Epithelial cell of esophagus (primary cell): Measurements from ENCODE around the gene GADD45GIP1.
"Not testable (repeated sequence)": the region's sequence is repeated elsewhere in the genome, so short reads cannot be mapped to it uniquely, and the experiment has no call there.

Experiments used
- DNase-seq: peaks from one replicate; pipeline ENCODE4 v3.0.0; 2010; ENCODE audit warnings: low read depth
- H3K4me3 ChIP-seq: 2 replicates; pipeline ENCODE4 v1.5.1; 2011; ENCODE audit warnings: mild to moderate bottlenecking, low read length, control low read depth
- CTCF ChIP-seq: IDR thresholded peaks from 2 replicates; pipeline ENCODE4 v1.5.1; 2011; ENCODE audit warnings: low read depth, mild to moderate bottlenecking, low read length, control low read depth, inconsistent platforms; ENCODE audit not compliant: insufficient read depth; ENCODE audit errors: missing control alignments

The GADD45GIP1 gene

DNA sequence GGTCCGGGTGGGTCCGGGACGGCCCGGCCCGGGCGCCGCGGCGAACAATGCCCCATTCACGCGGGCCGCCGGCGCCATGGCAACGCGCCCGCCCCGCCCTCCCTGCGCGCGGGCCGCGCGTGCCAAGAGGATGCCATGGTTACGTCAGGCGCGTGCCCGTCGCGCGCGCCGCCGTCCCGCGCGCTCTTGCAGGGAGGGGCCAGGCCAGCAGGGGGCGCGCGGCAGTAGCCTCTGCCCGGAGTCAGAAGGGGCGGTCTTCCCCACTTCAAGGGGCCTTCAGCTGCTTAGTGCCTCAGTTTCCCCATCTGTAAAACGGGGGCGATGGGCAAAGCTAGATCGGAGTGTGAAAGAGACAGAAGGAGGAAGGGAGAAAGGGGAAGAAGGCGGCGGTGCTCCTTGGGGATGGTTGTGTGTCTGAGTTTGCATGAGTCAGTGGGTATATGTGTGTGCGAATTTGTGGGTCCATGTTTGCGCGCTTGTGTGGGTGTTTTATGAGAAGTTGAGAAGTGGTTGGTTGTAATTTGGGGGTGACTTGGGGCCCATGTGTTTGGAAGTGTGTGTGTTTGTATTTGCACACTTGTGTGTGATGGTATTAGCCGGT lies 26.6 kb upstream of the GADD45GIP1 start:
- TF ChIP-seq CTCF = peak; percentile 65
- no peak overlapping the region for H3K4me3 ChIP-seq
- peak; percentile 76 for DNase-seq

DNA sequence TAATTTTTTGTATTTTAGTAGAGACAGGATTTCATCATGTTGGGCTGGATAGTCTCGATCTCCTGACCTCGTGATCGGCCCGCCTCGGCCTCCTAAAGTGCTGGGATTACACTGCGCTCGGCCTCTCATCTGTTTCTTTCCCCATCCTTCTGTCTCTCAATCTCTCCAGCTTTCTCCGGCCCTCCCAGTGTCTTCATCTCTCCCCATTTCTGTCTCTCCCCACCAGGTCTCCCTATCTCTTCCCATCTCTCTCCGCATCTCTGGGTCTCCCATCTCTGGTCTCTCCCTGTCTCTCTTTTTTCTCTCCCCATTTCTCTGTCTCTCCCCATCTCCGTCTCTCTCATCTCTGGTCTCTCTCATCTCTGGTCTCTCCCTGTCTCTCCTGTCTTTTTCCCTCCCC lies 26.1 kb upstream of the GADD45GIP1 start:
- no peak for TF ChIP-seq CTCF
- DNase-seq = no peak
- H3K4me3 ChIP-seq = no peak overlapping the region

GRCh38 chr19:12982648-12983047 lies 25.6 kb upstream of the GADD45GIP1 start:
- no peak for TF ChIP-seq CTCF
- no peak for DNase-seq
- H3K4me3 ChIP-seq = no peak overlapping the region

DNA sequence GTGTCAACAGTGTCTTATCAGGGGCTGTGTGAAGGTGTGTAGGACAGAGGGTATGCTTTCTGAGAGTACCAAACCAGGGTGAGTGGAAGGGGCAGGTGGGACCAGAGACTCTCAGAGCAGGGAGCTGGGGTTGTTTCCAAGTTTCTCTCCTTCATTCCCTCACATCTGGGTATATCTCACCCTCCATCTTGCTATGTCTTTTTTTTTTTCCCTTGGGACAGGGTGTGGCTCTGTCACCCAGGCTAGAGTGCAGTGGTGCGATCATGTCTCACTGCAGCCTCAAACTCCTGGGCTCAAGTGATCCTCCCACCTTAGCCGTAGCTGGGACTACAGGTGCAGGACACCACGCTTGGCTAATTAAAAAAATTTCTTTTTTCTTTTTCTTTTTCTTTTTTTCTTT lies 23.0 kb upstream of the GADD45GIP1 start:
- no peak overlapping the region for H3K4me3 ChIP-seq
- DNase-seq = no peak
- TF ChIP-seq CTCF = no peak

DNA sequence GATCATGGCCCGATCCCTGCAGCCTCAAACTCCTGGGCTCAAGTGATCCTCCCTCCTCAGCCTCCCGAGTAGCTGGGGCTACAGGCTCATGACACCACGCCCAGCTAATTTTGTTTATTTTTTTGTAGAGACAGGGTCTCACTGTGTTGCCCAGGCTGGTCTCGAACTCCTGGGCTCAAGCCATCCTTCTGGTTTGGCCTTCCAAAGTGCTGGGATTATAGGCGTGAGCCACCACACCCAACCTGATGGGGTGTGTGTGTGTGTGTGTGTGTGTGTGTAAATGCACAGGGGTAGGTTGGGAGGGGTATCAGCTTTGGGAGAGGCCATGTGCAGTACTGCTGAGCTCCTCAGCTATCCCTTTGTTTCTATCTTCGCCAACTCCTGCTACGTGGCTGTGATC lies 19.1 kb upstream of the GADD45GIP1 start:
- not testable (repeated sequence) for DNase-seq, H3K4me3 ChIP-seq

DNA sequence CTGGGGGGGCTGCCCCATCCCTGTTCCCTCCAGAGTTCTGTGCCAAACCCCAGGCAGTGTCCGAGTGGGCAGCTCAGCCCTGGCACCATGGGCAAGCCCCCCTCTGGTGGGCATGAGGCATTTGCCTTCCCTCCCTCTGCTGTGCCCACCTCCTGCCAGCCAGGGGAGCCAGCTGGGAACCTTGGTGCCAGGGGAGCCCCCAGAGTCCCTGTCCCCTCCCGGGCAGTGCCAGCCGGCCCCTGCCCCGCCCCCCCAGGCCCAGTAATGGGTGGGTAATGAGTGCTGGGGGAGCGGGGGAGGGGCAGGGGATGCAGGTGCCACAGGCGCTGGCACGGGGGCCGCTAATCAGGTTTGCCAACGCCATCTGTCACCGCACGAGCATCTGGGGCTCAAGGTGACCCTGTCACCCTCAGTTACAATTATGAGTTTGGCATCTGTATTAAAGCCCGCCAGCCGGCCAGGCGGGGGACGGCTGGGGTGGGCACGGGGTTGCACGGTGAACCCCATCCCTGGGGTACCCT lies 18.3 kb upstream of the GADD45GIP1 start:
- TF ChIP-seq CTCF = no peak
- H3K4me3 ChIP-seq = no peak overlapping the region
- DNase-seq = no peak

DNA sequence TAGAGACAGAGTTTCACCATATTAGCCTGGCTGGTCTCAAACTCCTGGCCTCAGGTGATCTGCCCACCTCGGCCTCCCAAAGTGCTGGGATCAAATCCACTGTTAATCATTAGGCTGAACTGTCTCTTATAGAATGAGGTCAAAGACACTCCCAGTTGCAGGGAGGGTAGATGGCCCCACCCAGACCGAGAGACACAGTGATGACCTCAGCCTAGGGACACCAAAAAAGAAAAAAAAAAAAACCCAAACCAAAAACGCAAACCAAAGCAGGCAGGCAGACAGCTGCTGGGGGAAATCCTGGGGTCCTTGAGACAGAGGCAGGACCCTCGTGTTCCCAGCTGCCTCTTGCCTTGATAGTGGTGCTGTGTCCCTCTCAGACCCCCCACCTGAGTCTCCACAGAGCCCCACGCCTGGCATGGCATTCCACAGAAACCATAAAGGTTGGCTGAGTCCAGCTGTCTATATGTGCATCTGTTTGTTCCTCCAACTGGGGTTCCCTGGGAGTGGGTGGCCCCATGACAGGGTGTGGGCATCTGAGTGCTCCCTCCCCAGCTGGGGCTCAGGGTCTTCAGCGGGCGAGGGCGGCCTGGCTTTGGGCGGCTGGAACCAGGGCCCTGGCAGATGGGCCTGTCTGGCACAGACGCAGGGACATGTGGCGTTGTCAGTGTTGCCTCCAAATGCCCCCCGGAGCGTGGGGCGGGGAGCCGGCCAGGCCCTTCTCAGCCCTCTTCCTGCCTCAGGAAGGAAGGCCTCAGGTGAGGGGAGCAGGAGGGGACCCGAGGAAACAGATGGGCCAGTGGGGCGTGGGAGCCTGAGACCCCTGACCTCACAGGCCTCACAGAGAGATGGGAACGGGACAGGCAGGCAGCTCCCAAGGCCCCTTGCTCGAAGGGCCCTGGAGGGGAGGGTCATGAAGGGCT lies 17.5 kb upstream of the GADD45GIP1 start:
- no peak for DNase-seq
- TF ChIP-seq CTCF = no peak
- H3K4me3 ChIP-seq = no peak overlapping the region
